ENCODE measurements around the gene SYNJ2. TPM values are rescaled to one million over a fixed set of nuclear protein-coding genes. Genes with fewer than 3 reads are reported as not detected.

SYNJ2 gene
- total RNA-seq, 1 donor from 2014 or later: 8.2 TPM

- no peak overlapping the region for H3K4me3 ChIP-seq (ENCODE audit: low read depth, low read length)
- peak; percentile 7 for FAIRE-seq
- DNase-seq (ENCODE audit: low read depth): no peak
- no peaks in the 10 kb centered on the region for H3K27me3 ChIP-seq (ENCODE audit: control insufficient read depth, insufficient read depth, low read length)
- TF ChIP-seq CTCF (IDR thresholded peaks at IDR 0.05; ENCODE audit: insufficient read depth, low read length, severe bottlenecking): no peak
- no peaks in the 10 kb centered on the region for H3K36me3 ChIP-seq (ENCODE audit: control insufficient read depth, insufficient read depth, low read length)
Observed at GRCh38 chr6:158056355-158056754, 74.7 kb downstream of the SYNJ2 start.

- no peak for TF ChIP-seq CTCF (IDR thresholded peaks at IDR 0.05; ENCODE audit: insufficient read depth, low read length, severe bottlenecking)
- Histone ChIP-seq H3K36me3 (ENCODE audit: control insufficient read depth, insufficient read depth, low read length) (no peaks in the 10 kb centered on the region), H3K27me3 (ENCODE audit: control insufficient read depth, insufficient read depth, low read length) (no peaks in the 10 kb centered on the region), H3K4me3 (ENCODE audit: low read depth, low read length) (no peak overlapping the region)
- FAIRE-seq (no peak), DNase-seq (ENCODE audit: low read depth) (no peak)
Observed at GRCh38 chr6:158056804-158057203, 75.1 kb downstream of the SYNJ2 start.

- no peak overlapping the region for H3K4me3 ChIP-seq (ENCODE audit: low read depth, low read length)
- peak; percentile 98 for DNase-seq (ENCODE audit: low read depth)
Observed at GRCh38 chr6:158057213-158057987, 75.7 kb downstream of the SYNJ2 start.

GRCh38 chr6:158058171-158058651, 76.5 kb downstream of the SYNJ2 start:
- TF ChIP-seq CTCF (IDR thresholded peaks at IDR 0.05; ENCODE audit: insufficient read depth, low read length, severe bottlenecking): no peak
- no peak overlapping the region for H3K4me3 ChIP-seq (ENCODE audit: low read depth, low read length)
- peaks cover 2% of the 10 kb centered on the region for H3K36me3 ChIP-seq (ENCODE audit: control insufficient read depth, insufficient read depth, low read length)
- DNase-seq (ENCODE audit: low read depth) (no peak), FAIRE-seq (no peak)
- H3K27me3 ChIP-seq (ENCODE audit: control insufficient read depth, insufficient read depth, low read length): no peaks in the 10 kb centered on the region

More at GRCh38 chr6:158057213-158057987, 75.7 kb downstream of the SYNJ2 start:
- H3K27me3 ChIP-seq (ENCODE audit: control insufficient read depth, insufficient read depth, low read length): no peaks in the 10 kb centered on the region
- peaks cover 2% of the 10 kb centered on the region for H3K36me3 ChIP-seq (ENCODE audit: control insufficient read depth, insufficient read depth, low read length)
- peak; percentile 97 for FAIRE-seq
- TF ChIP-seq CTCF (IDR thresholded peaks at IDR 0.05; ENCODE audit: insufficient read depth, low read length, severe bottlenecking): no peak

- H3K36me3 ChIP-seq (ENCODE audit: control insufficient read depth, insufficient read depth, low read length): peaks cover 5% of the 10 kb centered on the region
- no peak for DNase-seq (ENCODE audit: low read depth)
- no peak overlapping the region for H3K4me3 ChIP-seq (ENCODE audit: low read depth, low read length)
- FAIRE-seq: no peak
- no peak for TF ChIP-seq CTCF (IDR thresholded peaks at IDR 0.05; ENCODE audit: insufficient read depth, low read length, severe bottlenecking)
- H3K27me3 ChIP-seq (ENCODE audit: control insufficient read depth, insufficient read depth, low read length): no peaks in the 10 kb centered on the region
Observed at GRCh38 chr6:158059108-158059507, 77.4 kb downstream of the SYNJ2 start.

Data from bronchial epithelial cell (primary cell).